Amygdala (tissue), 56 donors: ENCODE measurements around the gene KARS1.

Source experiments
- DNase-seq, 56 donors: peaks; one replicate each; lab custom pipeline; 2025; lab: John Stamatoyannopoulos, UW

KARS1 gene

DNA sequence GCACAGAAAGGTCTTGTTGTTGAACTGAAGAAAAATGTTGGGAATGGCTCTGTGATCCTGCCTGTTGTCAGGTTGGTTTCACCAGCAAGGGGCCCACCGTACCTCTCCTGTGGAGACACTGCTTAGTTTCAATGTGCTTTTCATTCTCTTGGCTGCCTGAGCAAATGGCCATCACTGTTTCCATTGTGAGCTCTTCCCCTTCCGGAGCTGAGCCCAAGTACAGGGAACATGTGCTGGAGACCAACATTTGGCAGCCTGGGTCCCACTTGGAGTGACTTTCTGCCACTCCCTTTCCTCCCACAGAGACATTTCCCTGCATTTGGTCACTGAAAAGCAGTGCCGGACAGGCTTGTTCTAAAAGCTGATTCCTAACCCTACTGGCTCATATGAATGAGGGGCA, 58.2 kb downstream of the KARS1 start:
- DNase-seq = peak in 6 of 56 donors; percentile 6 to 31 (median 19)

DNA sequence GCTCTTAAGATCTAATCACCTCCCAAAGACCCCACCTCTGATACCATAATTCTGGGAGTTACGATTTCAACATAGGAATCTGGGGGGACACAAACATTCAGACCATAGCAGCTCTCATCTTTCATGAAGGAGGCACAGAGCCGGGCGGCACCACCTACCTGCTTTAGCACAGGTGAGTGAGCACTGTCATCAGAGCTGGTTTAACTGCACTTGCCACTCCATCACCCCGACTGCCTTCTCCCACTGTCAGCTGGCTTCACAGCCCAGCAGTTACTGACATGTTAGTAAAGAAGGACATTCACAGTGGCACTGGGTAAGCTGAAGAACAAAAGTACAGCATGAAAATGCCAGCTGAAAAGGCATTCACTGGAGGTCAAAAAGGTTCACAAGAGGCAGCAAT, 58.7 kb downstream of the KARS1 start:
- no peak for DNase-seq

DNA sequence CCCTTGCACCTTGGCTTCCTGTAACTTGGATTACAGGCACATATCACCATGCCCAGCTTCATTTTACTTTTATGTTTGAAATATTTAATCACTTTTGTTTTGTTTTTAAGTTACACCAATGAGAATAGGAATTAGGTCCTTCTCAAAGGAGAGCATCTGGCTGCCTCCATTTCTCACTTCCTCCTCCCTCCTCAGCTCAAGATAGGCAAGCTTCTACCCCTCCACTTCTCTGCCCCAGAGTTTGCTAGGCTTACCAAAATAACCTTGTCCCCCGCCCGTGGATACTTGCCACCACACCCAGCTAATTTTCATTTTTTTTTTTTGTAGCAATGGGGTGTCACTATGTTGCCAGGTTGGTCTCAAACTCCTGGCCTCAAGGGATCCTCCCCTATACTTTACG, 63.4 kb downstream of the KARS1 start:
- no peak for DNase-seq

DNA sequence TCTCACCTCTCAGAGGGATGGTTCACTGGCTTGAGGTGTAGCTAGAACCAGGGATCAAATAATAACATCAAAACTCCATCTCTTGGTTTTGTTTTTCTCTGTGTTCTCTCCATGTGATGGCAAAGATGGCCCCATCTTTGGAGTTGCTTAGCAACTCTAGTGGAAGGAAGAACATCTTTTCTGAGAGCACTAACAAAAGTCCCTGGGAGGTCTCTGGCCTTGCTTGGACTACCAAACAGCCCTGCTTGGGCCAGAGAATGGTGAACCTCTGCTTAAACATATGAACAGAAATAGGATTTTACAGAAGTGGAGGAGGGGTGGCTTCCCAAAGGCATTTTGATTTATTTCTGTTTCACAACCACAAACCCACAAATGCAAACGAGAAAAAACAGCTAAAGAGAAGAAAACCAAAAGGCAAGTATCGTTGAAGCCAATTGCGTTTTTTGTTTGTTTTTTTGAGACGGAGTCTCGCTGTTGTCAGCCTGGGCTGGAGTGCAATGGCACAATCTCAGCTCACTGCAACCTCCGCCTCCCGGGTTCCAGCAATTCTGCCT, 68.1 kb downstream of the KARS1 start:
- DNase-seq = no peak

DNA sequence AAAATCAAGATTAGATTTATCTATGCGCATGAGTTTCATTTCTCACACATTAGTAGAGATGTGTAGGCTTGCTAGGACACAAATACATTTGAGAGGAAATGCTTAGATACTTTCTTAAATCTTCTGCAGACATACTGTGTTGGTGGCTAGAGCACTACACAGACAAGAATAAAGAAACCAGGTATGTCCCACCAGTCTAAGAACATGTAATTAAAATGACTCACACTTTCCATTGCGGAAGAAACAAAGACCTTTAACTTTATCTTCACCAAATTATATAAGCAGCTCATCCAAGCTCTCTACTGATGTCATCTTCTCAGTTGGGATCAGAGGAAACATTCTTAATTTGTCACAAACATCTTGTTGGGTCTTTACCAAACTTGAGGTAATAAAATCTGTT, 68.7 kb downstream of the KARS1 start:
- no peak for DNase-seq

DNA sequence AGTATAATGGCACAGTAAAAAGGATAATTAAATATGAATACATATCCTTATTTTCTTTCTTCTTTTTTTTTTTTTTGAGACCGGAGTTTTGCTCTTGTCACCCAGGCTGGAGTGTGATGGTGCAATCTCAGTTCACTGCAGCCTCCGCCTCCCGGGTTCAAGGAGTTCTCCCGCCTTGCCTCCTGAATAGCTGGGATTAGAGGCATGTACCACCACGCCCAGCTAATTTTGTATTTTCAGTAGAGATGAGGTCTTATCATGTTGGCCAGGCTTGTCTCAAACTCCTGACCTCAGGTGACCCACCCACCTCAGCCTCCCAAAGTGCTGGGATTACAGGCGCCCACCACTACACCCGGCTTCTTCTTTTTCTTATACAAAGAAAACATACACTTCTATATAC, 69.3 kb downstream of the KARS1 start:
- no peak for DNase-seq
